D721Med (cell line): ENCODE results near the gene SPOCK3.
"Not testable (repeated sequence)": the region's sequence is repeated elsewhere in the genome, so short reads cannot be mapped to it uniquely, and the experiment has no call there.

Experiments used
- DNase-seq: peaks from one replicate; pipeline ENCODE4 v3.0.0; 2011; ENCODE audit warnings: low spot score; ENCODE audit not compliant: insufficient read length
- FAIRE-seq: peaks from 2 replicates; lab custom pipeline; 2011; peaks lifted over from hg19 to GRCh38; lab: Jason Lieb, UNC
- TF ChIP-seq, protein P1 (sequence below): IDR thresholded peaks from 2 replicates; pipeline ENCODE4 v1.5.1; 2012; ENCODE audit warnings: mild to moderate bottlenecking, control low read depth; ENCODE audit not compliant: insufficient read depth; ENCODE audit errors: missing control alignments

The SPOCK3 gene

GRCh38 chr4:166981847-166982246 lies 252.4 kb downstream of the SPOCK3 start:
- DNase-seq (no peak), FAIRE-seq (no peak)

DNA sequence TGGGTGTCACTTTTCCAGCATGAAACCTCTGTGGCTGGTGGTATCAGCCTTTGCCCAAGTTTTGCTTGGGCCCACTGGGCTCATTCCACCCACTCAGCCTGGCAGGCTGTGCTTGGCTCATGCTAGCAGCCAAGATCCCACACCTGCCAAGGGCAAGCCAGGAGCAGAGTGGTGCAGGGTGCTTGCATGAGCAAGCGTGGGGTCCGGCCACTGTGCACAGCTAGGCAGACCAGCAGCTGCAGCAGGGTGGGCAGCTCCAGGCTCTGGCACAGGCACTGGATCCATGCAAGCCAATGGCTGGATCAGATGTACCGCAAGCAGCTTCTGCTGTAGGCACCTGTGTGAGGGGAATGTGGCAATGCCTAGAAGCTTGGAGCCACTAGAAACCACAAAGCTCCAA lies 253.9 kb downstream of the SPOCK3 start:
- FAIRE-seq (no peak), DNase-seq (no peak)
- TF ChIP-seq, protein P1, sequence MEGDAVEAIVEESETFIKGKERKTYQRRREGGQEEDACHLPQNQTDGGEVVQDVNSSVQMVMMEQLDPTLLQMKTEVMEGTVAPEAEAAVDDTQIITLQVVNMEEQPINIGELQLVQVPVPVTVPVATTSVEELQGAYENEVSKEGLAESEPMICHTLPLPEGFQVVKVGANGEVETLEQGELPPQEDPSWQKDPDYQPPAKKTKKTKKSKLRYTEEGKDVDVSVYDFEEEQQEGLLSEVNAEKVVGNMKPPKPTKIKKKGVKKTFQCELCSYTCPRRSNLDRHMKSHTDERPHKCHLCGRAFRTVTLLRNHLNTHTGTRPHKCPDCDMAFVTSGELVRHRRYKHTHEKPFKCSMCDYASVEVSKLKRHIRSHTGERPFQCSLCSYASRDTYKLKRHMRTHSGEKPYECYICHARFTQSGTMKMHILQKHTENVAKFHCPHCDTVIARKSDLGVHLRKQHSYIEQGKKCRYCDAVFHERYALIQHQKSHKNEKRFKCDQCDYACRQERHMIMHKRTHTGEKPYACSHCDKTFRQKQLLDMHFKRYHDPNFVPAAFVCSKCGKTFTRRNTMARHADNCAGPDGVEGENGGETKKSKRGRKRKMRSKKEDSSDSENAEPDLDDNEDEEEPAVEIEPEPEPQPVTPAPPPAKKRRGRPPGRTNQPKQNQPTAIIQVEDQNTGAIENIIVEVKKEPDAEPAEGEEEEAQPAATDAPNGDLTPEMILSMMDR = no peak

More at GRCh38 chr4:166981847-166982246, 252.4 kb downstream of the SPOCK3 start:
- TF ChIP-seq, protein P1 = no peak

DNA sequence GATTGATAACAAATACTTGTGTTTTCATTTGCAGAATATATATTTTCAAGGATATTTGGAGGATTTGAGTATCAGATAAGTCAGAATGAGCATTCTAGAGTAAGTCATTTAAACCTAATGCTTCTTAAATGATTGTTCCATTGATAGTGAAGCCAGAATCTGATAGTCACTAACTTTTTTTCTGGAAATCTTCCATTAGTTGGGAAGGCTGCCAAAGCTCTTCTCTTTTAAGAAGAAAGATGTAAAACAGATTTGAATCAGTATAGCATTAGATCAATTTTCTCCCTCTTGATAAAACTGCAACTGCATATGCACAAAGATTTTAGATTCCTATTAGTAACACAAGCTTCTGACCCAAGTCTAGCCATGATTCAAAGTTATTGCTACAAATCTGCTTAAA lies 256.7 kb downstream of the SPOCK3 start:
- no peak for DNase-seq
- TF ChIP-seq, protein P1 = no peak
- FAIRE-seq = no peak

GRCh38 chr4:166972071-166972470 lies 262.2 kb downstream of the SPOCK3 start:
- TF ChIP-seq, protein P1 = no peak
- FAIRE-seq (peak; percentile 74), DNase-seq (no peak)

GRCh38 chr4:166968219-166968618 lies 266.1 kb downstream of the SPOCK3 start:
- DNase-seq = not testable (repeated sequence)

DNA sequence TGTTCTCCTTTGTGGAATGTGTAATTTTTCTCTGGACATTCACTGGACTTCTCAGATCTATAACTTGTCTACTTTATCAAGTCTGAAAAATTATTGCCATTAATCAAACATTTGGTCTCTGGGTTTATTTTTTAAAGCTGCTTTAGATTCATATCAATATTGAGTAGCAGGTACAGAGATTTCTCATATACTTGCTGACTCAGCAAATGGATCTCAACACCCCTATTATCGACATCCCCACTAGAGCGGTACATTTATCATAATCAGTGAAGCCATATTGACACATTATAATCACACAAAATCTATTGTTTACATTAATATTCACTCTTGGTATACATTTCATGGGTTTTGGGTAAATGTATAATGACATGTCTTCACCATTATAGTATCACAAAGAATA lies 268.7 kb downstream of the SPOCK3 start:
- TF ChIP-seq, protein P1 = no peak
- DNase-seq = no peak
- FAIRE-seq = no peak

More at GRCh38 chr4:166968219-166968618, 266.1 kb downstream of the SPOCK3 start:
- not testable (repeated sequence) for FAIRE-seq

DNA sequence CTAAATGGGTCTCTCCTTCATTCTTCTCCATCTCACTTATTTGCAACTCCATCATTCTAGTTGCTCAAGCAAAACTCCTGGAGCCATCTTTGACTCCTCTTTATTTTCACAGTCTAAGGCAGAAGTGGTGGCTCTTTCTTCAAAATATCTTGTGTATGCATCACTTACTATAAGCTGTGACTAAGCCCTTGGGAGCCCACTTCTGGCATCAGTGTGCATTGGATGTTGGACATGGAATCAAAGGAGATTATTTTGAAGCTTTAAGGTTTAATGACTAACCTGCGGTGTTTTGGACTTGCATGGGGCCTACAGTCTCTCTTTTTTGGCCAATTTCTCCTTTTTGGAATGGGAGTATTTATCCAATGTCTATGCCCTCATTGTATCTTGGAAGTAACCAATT lies 276.8 kb downstream of the SPOCK3 start:
- TF ChIP-seq, protein P1 = no peak
- FAIRE-seq (no peak), DNase-seq (no peak)

DNA sequence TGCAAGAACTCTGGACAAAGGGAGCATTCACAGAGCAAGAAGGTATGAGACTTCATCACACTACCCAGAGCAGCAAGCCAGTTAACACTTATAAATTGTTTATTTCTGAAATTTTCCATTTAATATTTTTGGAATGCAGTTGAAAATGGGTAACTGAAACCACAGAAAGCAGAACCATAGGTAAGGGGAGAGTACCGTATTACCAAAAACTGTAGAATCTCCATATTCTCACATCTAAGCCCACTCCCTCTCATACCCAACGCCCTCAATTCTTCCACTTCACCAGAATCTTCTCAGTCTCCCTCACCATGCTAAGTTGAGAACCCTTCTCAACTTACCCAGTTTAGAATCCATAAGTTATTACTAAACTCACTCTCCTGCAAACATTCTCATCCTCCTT lies 277.8 kb downstream of the SPOCK3 start:
- DNase-seq (no peak), FAIRE-seq (no peak)
- TF ChIP-seq, protein P1 = no peak
